K562 (cell line): ENCODE measurements around the gene CCDC136. TPM values are rescaled to one million over a fixed set of nuclear protein-coding genes. Genes with fewer than 3 reads are reported as not detected.

ENCODE experiments used
- CBFA2T3 ChIP-seq: fragments of 450-650 bp; IDR thresholded peaks from 2 replicates; pipeline ENCODE4 v1.6.1; 2017
- CHCHD3 ChIP-seq: fragments of 250-450 bp; sonication (Bioruptor Pico); IDR thresholded peaks from 2 replicates; pipeline ENCODE4 v2.1.2; 2022; ENCODE audit warnings: mild to moderate bottlenecking
- HNRNPH1 ChIP-seq: fragments of 200-400 bp; formaldehyde crosslinking; optimal IDR thresholded peaks from 2 replicates; pipeline ENCODE3; 2017; ENCODE audit warnings: low read depth, mild to moderate bottlenecking, low read length, moderate library complexity
- LARP7 ChIP-seq: fragments of 450-650 bp; IDR thresholded peaks from 2 replicates; pipeline ENCODE4 v1.6.1; 2016
- MIER1 ChIP-seq: fragments of 450-650 bp; IDR thresholded peaks from 2 replicates; pipeline ENCODE4 v1.6.1; 2016; ENCODE audit warnings: antibody characterized with exemption, mild to moderate bottlenecking, low read depth
- MYNN ChIP-seq, 2 experiments: sonication (generic); formaldehyde crosslinking in 1 of 2; IDR thresholded peaks; 2 replicates each; pipeline versions ENCODE4 v1.5.0 to v1.6.1; 2016 to 2020; ENCODE audit warnings: antibody characterized with exemption in 1 of 2, missing genetic modification reagents in 1 of 2
- NBN ChIP-seq: fragments of 450-650 bp; IDR thresholded peaks from 2 replicates; pipeline ENCODE4 v1.6.1; 2016; ENCODE audit warnings: low read depth, mild to moderate bottlenecking
- POLR2AphosphoS2 ChIP-seq: IDR thresholded peaks from 2 replicates; pipeline ENCODE4 v1.6.1; 2012; ENCODE audit warnings: low read length, improper control_type of control experiment
- POLR2B ChIP-seq: fragments of 450-650 bp; IDR thresholded peaks from 2 replicates; pipeline ENCODE4 v1.6.1; 2018; ENCODE audit warnings: low read depth; ENCODE audit not compliant: partially characterized antibody
- POLR2H ChIP-seq: IDR thresholded peaks from 2 replicates; pipeline ENCODE4 v1.6.1; 2016; ENCODE audit warnings: missing genetic modification characterization, low read depth, mild to moderate bottlenecking, control low read depth, missing compliant biosample characterization, moderate library complexity
- PTRF ChIP-seq: fragments of 450-650 bp; IDR thresholded peaks from 2 replicates; pipeline ENCODE4 v1.6.1; 2016; ENCODE audit warnings: mild to moderate bottlenecking, missing genetic modification characterization, missing compliant biosample characterization
- RUNX1 ChIP-seq: sonication (generic); IDR thresholded peaks from 2 replicates; pipeline ENCODE4 v1.6.1; 2016; ENCODE audit warnings: antibody characterized with exemption, low read depth
- TARDBP ChIP-seq: fragments of 450-650 bp; IDR thresholded peaks from 2 replicates; pipeline ENCODE4 v1.6.1; 2016
- THRB ChIP-seq: fragments of 450-650 bp; formaldehyde crosslinking; conservative IDR thresholded peaks from 2 replicates; pipeline ENCODE4 v1.4.0; 2022; ENCODE audit warnings: mild to moderate bottlenecking, missing genetic modification characterization
- TRIM28 ChIP-seq: fragments of 450-650 bp; IDR thresholded peaks from 2 replicates; pipeline ENCODE4 v1.6.1; 2017
- ZFP36 ChIP-seq: fragments of 150-350 bp; IDR thresholded peaks from 2 replicates; pipeline ENCODE4 v1.6.1; 2018; ENCODE audit warnings: low read length, low read depth; ENCODE audit not compliant: partially characterized antibody
- polyA plus RNA-seq, 8 experiments: library from polyadenylated mRNA; depleted of rRNA in 4 of 8; stranded (reverse) in 5 of 8; unstranded in 3 of 8; fragments of >200 nt; fragmentation: Nextera tagmentation in 2 of 8; fragmentation: Illumina TruSeq in 1 of 8; extraction: Ambion mirVana in 2 of 8; extraction: Trizol in 1 of 8; gene quantifications; 2 replicates each; pipeline versions ENCODE4 v1.2.1 to v1.2.3, GENCODE V29; 2011 to 2014; ENCODE audit warnings: inconsistent platforms in 1 of 8, missing spikeins in 1 of 8
- total RNA-seq, 7 experiments: library from RNA; depleted of rRNA in 6 of 7; stranded (reverse); fragments of >200 nt in 6 of 7; fragmentation: Illumina TruSeq in 2 of 7; extraction: Trizol in 2 of 7; gene quantifications; 2 replicates each; pipeline versions ENCODE4 v1.2.1 to v1.2.3, GENCODE V29; 2011 to 2021; ENCODE audit warnings: low replicate concordance in 1 of 7
- TF ChIP-seq, protein P1 (sequence below): fragments of 250-450 bp; sonication (Bioruptor Pico); IDR thresholded peaks from 2 replicates; pipeline ENCODE4 v1.4.0; 2020; ENCODE audit warnings: mild to moderate bottlenecking, moderate library complexity
- TF ChIP-seq, protein P2 (sequence below): sonication (generic); formaldehyde crosslinking; IDR thresholded peaks from 2 replicates; pipeline ENCODE4 v1.8.1; 2023; ENCODE audit warnings: mild to moderate bottlenecking, missing genetic modification reagents, moderate library complexity
- TF ChIP-seq, protein P3 (sequence below): fragments of 450-650 bp; formaldehyde crosslinking; IDR thresholded peaks from 2 replicates; pipeline ENCODE4 v1.4.0; 2020; ENCODE audit warnings: mild to moderate bottlenecking, moderate library complexity
- TF ChIP-seq, protein P4 (sequence below): sonication (generic); formaldehyde crosslinking; IDR thresholded peaks from 2 replicates; pipeline ENCODE4 v1.8.0; 2023; ENCODE audit warnings: mild to moderate bottlenecking, missing genetic modification reagents

Gene CCDC136
- total and polyA plus RNA-seq, 9 of the 15 experiments (the other 6 are each of a cell fraction or from before 2014, with no cell fraction given) = 2.4 to 40.8 (median 26.5) TPM

DNA sequence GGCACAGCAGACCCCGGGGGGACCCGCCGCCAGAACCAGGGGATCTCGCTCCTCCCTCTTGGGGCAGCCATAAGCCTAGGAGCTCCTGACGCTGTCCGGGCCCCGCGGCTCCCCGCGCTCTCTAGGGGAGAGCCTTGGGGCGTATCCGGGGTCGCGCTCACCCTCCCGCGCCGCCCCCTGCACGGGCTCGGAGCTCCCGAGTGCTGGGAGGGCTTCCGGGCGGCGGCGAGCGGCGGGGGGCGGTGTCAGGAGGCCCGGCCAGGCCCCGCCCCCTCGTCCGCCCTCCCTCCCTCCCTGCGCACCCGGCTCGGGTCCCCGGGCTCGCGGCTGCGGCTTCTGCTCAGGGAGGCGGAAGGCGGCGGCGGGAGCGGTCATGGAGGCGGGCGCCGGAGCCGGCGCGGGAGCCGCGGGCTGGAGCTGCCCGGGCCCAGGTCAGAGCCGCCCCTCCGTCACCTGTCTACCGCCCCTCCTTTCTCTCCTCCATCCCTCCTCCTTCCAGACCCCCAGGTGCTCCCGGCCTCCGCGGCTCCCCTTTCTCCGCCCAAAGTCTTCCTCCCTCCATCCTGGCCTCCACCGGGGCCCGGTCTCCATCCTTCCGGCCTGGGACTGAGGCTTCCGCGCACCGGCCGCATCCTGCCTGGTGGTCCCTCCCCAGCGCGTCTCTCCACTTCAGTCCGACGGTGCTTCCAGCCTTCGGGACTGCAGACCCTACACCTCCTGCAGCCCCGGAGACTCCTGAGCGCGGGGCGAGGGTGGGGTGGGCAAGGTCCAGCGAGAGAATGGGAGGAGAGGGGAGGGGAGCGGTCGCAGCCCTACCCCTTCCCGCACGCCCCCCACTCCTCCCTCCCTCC lies at the start of gene CCDC136 (continued):
- TF ChIP-seq, protein P1, sequence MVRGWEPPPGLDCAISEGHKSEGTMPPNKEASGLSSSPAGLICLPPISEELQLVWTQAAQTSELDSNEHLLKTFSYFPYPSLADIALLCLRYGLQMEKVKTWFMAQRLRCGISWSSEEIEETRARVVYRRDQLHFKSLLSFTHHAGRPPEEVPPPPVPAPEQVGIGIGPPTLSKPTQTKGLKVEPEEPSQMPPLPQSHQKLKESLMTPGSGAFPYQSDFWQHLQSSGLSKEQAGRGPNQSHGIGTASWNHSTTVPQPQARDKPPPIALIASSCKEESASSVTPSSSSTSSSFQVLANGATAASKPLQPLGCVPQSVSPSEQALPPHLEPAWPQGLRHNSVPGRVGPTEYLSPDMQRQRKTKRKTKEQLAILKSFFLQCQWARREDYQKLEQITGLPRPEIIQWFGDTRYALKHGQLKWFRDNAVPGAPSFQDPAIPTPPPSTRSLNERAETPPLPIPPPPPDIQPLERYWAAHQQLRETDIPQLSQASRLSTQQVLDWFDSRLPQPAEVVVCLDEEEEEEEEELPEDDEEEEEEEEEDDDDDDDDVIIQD (CRISPR knock-in tag) = no peak
- TF ChIP-seq RUNX1 = no peak
- TF ChIP-seq CBFA2T3 = no peak
- TF ChIP-seq LARP7 = no peak
- no peak for TF ChIP-seq HNRNPH1
- no peak for TF ChIP-seq POLR2H (tag)
- TF ChIP-seq POLR2AphosphoS2 = no peak
- TF ChIP-seq CHCHD3 (CRISPR knock-in tag) = no peak
- TF ChIP-seq MIER1 = peak; percentile 57; the same call in 1 of the 2 replicates
- TF ChIP-seq TRIM28 = no peak
- no peak for TF ChIP-seq POLR2B
- TF ChIP-seq NBN = no peak
- TF ChIP-seq MYNN (IDR thresholded peaks at IDR 0.05) = no peak
- TF ChIP-seq MYNN (CRISPR knock-in tag; IDR thresholded peaks at IDR 0.05) = no peak
- no peak for TF ChIP-seq TARDBP
- no peak for TF ChIP-seq THRB (CRISPR knock-in tag)
- no peak for TF ChIP-seq PTRF (tag)
- TF ChIP-seq, protein P2, sequence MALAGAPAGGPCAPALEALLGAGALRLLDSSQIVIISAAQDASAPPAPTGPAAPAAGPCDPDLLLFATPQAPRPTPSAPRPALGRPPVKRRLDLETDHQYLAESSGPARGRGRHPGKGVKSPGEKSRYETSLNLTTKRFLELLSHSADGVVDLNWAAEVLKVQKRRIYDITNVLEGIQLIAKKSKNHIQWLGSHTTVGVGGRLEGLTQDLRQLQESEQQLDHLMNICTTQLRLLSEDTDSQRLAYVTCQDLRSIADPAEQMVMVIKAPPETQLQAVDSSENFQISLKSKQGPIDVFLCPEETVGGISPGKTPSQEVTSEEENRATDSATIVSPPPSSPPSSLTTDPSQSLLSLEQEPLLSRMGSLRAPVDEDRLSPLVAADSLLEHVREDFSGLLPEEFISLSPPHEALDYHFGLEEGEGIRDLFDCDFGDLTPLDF = no peak
- TF ChIP-seq, protein P3, sequence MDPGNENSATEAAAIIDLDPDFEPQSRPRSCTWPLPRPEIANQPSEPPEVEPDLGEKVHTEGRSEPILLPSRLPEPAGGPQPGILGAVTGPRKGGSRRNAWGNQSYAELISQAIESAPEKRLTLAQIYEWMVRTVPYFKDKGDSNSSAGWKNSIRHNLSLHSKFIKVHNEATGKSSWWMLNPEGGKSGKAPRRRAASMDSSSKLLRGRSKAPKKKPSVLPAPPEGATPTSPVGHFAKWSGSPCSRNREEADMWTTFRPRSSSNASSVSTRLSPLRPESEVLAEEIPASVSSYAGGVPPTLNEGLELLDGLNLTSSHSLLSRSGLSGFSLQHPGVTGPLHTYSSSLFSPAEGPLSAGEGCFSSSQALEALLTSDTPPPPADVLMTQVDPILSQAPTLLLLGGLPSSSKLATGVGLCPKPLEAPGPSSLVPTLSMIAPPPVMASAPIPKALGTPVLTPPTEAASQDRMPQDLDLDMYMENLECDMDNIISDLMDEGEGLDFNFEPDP (CRISPR knock-in tag) = no peak
- TF ChIP-seq, protein P4, sequence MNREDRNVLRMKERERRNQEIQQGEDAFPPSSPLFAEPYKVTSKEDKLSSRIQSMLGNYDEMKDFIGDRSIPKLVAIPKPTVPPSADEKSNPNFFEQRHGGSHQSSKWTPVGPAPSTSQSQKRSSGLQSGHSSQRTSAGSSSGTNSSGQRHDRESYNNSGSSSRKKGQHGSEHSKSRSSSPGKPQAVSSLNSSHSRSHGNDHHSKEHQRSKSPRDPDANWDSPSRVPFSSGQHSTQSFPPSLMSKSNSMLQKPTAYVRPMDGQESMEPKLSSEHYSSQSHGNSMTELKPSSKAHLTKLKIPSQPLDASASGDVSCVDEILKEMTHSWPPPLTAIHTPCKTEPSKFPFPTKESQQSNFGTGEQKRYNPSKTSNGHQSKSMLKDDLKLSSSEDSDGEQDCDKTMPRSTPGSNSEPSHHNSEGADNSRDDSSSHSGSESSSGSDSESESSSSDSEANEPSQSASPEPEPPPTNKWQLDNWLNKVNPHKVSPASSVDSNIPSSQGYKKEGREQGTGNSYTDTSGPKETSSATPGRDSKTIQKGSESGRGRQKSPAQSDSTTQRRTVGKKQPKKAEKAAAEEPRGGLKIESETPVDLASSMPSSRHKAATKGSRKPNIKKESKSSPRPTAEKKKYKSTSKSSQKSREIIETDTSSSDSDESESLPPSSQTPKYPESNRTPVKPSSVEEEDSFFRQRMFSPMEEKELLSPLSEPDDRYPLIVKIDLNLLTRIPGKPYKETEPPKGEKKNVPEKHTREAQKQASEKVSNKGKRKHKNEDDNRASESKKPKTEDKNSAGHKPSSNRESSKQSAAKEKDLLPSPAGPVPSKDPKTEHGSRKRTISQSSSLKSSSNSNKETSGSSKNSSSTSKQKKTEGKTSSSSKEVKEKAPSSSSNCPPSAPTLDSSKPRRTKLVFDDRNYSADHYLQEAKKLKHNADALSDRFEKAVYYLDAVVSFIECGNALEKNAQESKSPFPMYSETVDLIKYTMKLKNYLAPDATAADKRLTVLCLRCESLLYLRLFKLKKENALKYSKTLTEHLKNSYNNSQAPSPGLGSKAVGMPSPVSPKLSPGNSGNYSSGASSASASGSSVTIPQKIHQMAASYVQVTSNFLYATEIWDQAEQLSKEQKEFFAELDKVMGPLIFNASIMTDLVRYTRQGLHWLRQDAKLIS (CRISPR knock-in tag) = no peak; the same call in 1 of the 2 replicates
- TF ChIP-seq ZFP36 = peak; percentile 98
